GM12878 (cell line): ENCODE results near the gene EEFSEC.

Experiments
- CBFB ChIP-seq: IDR thresholded peaks from 2 replicates; pipeline ENCODE4 v1.6.1; 2016; ENCODE audit warnings: antibody characterized with exemption, low read depth
- CTCF ChIP-seq, 3 experiments: IDR thresholded peaks in 2 of 3; conservative IDR thresholded peaks in 1 of 3; 2 replicates each; pipeline ENCODE4 v1.5.1; 2011; ENCODE audit warnings: low read depth in 3 of 3, low read length in 3 of 3, mild to moderate bottlenecking in 3 of 3, control low read depth in 2 of 3, moderate library complexity in 2 of 3, inconsistent platforms in 1 of 3, mixed read lengths in 1 of 3; ENCODE audit not compliant: control insufficient read depth in 2 of 3, insufficient read depth in 1 of 3; ENCODE audit errors: extremely low read depth in 1 of 3
- ETV6 ChIP-seq, 2 experiments: fragments of 450-650 bp in 1 of 2; IDR thresholded peaks in 1 of 2; conservative IDR thresholded peaks in 1 of 2; 2 replicates each; pipeline ENCODE4 v1.6.1; 2014; ENCODE audit warnings: antibody characterized with exemption in 1 of 2, borderline replicate concordance in 1 of 2, low read depth in 1 of 2, mild to moderate bottlenecking in 1 of 2, moderate library complexity in 1 of 2
- NR2C1 ChIP-seq: fragments of 450-650 bp; IDR thresholded peaks from 2 replicates; pipeline ENCODE4 v1.6.1; 2017; ENCODE audit warnings: antibody characterized with exemption, mild to moderate bottlenecking, moderate library complexity
- RAD21 ChIP-seq: IDR thresholded peaks from 2 replicates; pipeline ENCODE4 v1.6.1; 2011; ENCODE audit warnings: mild to moderate bottlenecking, low read depth, low read length, moderate library complexity; ENCODE audit not compliant: insufficient read depth
- RCOR1 ChIP-seq: conservative IDR thresholded peaks from 2 replicates; pipeline ENCODE4 v1.6.1; 2012; ENCODE audit warnings: low read depth, low read length, improper control_type of control experiment
- RFX5 ChIP-seq: IDR thresholded peaks from 2 replicates; pipeline ENCODE4 v1.6.1; 2011; ENCODE audit warnings: low read depth, low read length, improper control_type of control experiment
- SIN3A ChIP-seq: IDR thresholded peaks from 2 replicates; pipeline ENCODE4 v1.6.1; 2012; ENCODE audit warnings: low read depth, low read length, improper control_type of control experiment
- SRF ChIP-seq, 2 experiments: IDR thresholded peaks; 2 replicates each; pipeline ENCODE4 v1.6.1; 2011; ENCODE audit warnings: low read depth in 2 of 2, low read length in 2 of 2, mild to moderate bottlenecking in 1 of 2, moderate library complexity in 1 of 2
- TCF12 ChIP-seq: IDR thresholded peaks from 2 replicates; pipeline ENCODE4 v1.6.1; 2011; ENCODE audit warnings: low read depth, mild to moderate bottlenecking, low read length
- USF1 ChIP-seq: IDR thresholded peaks from 2 replicates; pipeline ENCODE4 v1.6.1; 2011; ENCODE audit warnings: borderline replicate concordance, low read depth, mild to moderate bottlenecking, moderate library complexity, mixed read lengths, low read length; ENCODE audit not compliant: insufficient read depth; ENCODE audit errors: extremely low read length
- ZNF622 ChIP-seq: fragments of 450-650 bp; IDR thresholded peaks from 2 replicates; pipeline ENCODE4 v1.6.1; 2017; ENCODE audit warnings: mild to moderate bottlenecking, inconsistent platforms
- ZZZ3 ChIP-seq: IDR thresholded peaks from 2 replicates; pipeline ENCODE4 v1.6.1; 2011; ENCODE audit warnings: low read depth; ENCODE audit not compliant: control insufficient read depth, insufficient read length
- TF ChIP-seq, protein P1 (sequence below): fragments of 150-350 bp; IDR thresholded peaks from 2 replicates; pipeline ENCODE4 v1.6.1; 2016; ENCODE audit warnings: low read depth, low read length

GRCh38 chr3:128297401-128298138, 144.3 kb downstream of the EEFSEC start:
- TF ChIP-seq CTCF (IDR thresholded peaks at IDR 0.05 in 2 of 3, conservative IDR thresholded peaks at IDR 0.05 in 1 of 3; ENCODE audit: control insufficient read depth in 2 of 3, extremely low read depth in 1 of 3, insufficient read depth in 1 of 3, low read depth in 3 of 3, low read length in 3 of 3) (no peak), SRF (IDR thresholded peaks at IDR 0.05; ENCODE audit: low read depth in 2 of 2, low read length in 2 of 2) (no peak), USF1 (no peak), TCF12 (no peak), ETV6 (conservative IDR thresholded peaks at IDR 0.05 in 1 of 2, IDR thresholded peaks at IDR 0.05 in 1 of 2; ENCODE audit: borderline replicate concordance in 1 of 2, low read depth in 1 of 2) (no peak), SIN3A (no peak), ZNF622 (no peak), NR2C1 (no peak), RFX5 (no peak), CBFB (no peak), RCOR1 (no peak), RAD21 (no peak), ZZZ3 (no peak)
- TF ChIP-seq, protein P1, sequence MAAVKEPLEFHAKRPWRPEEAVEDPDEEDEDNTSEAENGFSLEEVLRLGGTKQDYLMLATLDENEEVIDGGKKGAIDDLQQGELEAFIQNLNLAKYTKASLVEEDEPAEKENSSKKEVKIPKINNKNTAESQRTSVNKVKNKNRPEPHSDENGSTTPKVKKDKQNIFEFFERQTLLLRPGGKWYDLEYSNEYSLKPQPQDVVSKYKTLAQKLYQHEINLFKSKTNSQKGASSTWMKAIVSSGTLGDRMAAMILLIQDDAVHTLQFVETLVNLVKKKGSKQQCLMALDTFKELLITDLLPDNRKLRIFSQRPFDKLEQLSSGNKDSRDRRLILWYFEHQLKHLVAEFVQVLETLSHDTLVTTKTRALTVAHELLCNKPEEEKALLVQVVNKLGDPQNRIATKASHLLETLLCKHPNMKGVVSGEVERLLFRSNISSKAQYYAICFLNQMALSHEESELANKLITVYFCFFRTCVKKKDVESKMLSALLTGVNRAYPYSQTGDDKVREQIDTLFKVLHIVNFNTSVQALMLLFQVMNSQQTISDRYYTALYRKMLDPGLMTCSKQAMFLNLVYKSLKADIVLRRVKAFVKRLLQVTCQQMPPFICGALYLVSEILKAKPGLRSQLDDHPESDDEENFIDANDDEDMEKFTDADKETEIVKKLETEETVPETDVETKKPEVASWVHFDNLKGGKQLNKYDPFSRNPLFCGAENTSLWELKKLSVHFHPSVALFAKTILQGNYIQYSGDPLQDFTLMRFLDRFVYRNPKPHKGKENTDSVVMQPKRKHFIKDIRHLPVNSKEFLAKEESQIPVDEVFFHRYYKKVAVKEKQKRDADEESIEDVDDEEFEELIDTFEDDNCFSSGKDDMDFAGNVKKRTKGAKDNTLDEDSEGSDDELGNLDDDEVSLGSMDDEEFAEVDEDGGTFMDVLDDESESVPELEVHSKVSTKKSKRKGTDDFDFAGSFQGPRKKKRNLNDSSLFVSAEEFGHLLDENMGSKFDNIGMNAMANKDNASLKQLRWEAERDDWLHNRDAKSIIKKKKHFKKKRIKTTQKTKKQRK, result no peak
